Hepatocyte (in vitro differentiated cells): ENCODE data around the gene CTNNA3. TPM values are rescaled to one million over a fixed set of nuclear protein-coding genes. Genes with fewer than 3 reads are reported as not detected.

Source experiments
- DNase-seq: peaks from one replicate; pipeline ENCODE4 v3.0.0-alpha.2; 2016; ENCODE audit warnings: low spot score
- H2AFZ ChIP-seq: fragments of 200-600 bp; sonication (generic); 2 replicates; pipeline ENCODE4 v1.6.0; 2016; ENCODE audit warnings: antibody characterized with exemption, mild to moderate bottlenecking
- H3K27ac ChIP-seq: fragments of 200-600 bp; sonication (generic); 2 replicates; pipeline ENCODE4 v1.5.1; 2016; ENCODE audit warnings: mild to moderate bottlenecking
- H3K27me3 ChIP-seq: fragments of 200-600 bp; sonication (generic); 2 replicates; pipeline ENCODE4 v1.6.1; 2016
- H3K36me3 ChIP-seq: fragments of 200-600 bp; sonication (generic); replicated peaks from 2 replicates; pipeline ENCODE4 v1.5.1; 2016; ENCODE audit warnings: low read depth; ENCODE audit not compliant: insufficient read depth
- H3K4me1 ChIP-seq: fragments of 200-600 bp; sonication (generic); 2 replicates; pipeline ENCODE4 v1.5.1; 2016; ENCODE audit warnings: mild to moderate bottlenecking, moderate library complexity; ENCODE audit not compliant: insufficient read depth
- H3K4me2 ChIP-seq: fragments of 200-600 bp; sonication (generic); 2 replicates; pipeline ENCODE4 v1.6.0; 2016
- H3K4me3 ChIP-seq: fragments of 200-600 bp; sonication (generic); 2 replicates; pipeline ENCODE4 v1.5.1; 2016; ENCODE audit warnings: mild to moderate bottlenecking
- H3K79me2 ChIP-seq: fragments of 200-600 bp; sonication (generic); 2 replicates; pipeline ENCODE4 v1.6.0; 2017; ENCODE audit warnings: mild to moderate bottlenecking
- H3K9me2 ChIP-seq: fragments of 200-600 bp; sonication (generic); replicated peaks from 2 replicates; pipeline ENCODE4 v1.6.0; 2017; ENCODE audit warnings: mild to moderate bottlenecking; ENCODE audit not compliant: insufficient read depth
- H3K9me3 ChIP-seq: fragments of 200-600 bp; sonication (generic); 2 replicates; pipeline ENCODE4 v1.5.1; 2016; ENCODE audit warnings: low read depth, mild to moderate bottlenecking
- H4K20me1 ChIP-seq: fragments of 200-600 bp; sonication (generic); 2 replicates; pipeline ENCODE4 v1.6.0; 2016; ENCODE audit warnings: mild to moderate bottlenecking; ENCODE audit not compliant: insufficient read depth, poor library complexity, severe bottlenecking
- CTCF ChIP-seq: fragments of 200-600 bp; sonication (generic); IDR thresholded peaks from 2 replicates; pipeline ENCODE4 v1.5.1; 2016; ENCODE audit warnings: antibody characterized with exemption, mild to moderate bottlenecking; ENCODE audit not compliant: poor library complexity
- EZH2 ChIP-seq: fragments of 200-600 bp; sonication (generic); IDR thresholded peaks from 2 replicates; pipeline ENCODE4 v1.6.1; 2016; ENCODE audit warnings: antibody characterized with exemption, mild to moderate bottlenecking, borderline replicate concordance
- EZH2phosphoT487 ChIP-seq: fragments of 200-600 bp; sonication (generic); IDR thresholded peaks from one replicate; pipeline ENCODE4 v1.6.1; 2018; ENCODE audit warnings: antibody characterized with exemption, mild to moderate bottlenecking, low read depth, moderate library complexity; ENCODE audit not compliant: unreplicated experiment, severe bottlenecking
- WGBS: methylation state at CpG from one replicate; pipeline ENCODE4 v1.1.6; 2016; ENCODE audit warnings: low lambda C conversion rate; ENCODE audit errors: missing lambda C conversion rate; 5-methylcytosine and 5-hydroxymethylcytosine counted together
- polyA plus RNA-seq: library from polyadenylated mRNA; unstranded; fragments of >200 nt; fragmentation: Nextera tagmentation; extraction: Ambion mirVana; gene quantifications from 2 replicates; pipeline ENCODE4 v1.2.1, GENCODE V29; 2016
- total RNA-seq: library from RNA; depleted of rRNA; stranded (reverse); fragments of >200 nt; gene quantifications from 2 replicates; pipeline ENCODE4 v1.2.3, GENCODE V29; 2014

The CTNNA3 gene
- total and polyA plus RNA-seq, 2 experiments from 2014 or later: 12.9 to 25.9 TPM

- TF ChIP-seq EZH2 (no peak), CTCF (no peak), EZH2phosphoT487 (no peak)
- no peaks in the 10 kb centered on the region for H3K27me3 ChIP-seq
- 94% methylated on average over 20 of the region's 30 CpGs for WGBS
- H4K20me1 ChIP-seq: no peaks in the 10 kb centered on the region
- H3K4me1 ChIP-seq: no peaks in the 10 kb centered on the region
- H2AFZ ChIP-seq: no peak overlapping the region
- no peaks in the 10 kb centered on the region for H3K79me2 ChIP-seq
- DNase-seq: no peak
- H3K4me3 ChIP-seq: no peak overlapping the region
- H3K9me3 ChIP-seq: no peaks in the 10 kb centered on the region
- no peaks in the 10 kb centered on the region for H3K9me2 ChIP-seq
- H3K27ac ChIP-seq: no peak overlapping the region
- H3K4me2 ChIP-seq: no peak overlapping the region
- no peaks in the 10 kb centered on the region for H3K36me3 ChIP-seq
These were observed 1044.5 kb downstream of the CTNNA3 start for GRCh38 chr10:66651308-66652082.

GRCh38 chr10:66649626-66650025 lies 1046.4 kb downstream of the CTNNA3 start:
- no peaks in the 10 kb centered on the region for H3K36me3 ChIP-seq
- WGBS: 89% methylated on average over 3 of the region's 3 CpGs
- H3K79me2 ChIP-seq: no peaks in the 10 kb centered on the region
- no peak overlapping the region for H3K4me2 ChIP-seq
- no peaks in the 10 kb centered on the region for H3K9me2 ChIP-seq
- no peak overlapping the region for H2AFZ ChIP-seq
- DNase-seq: no peak
- H3K27me3 ChIP-seq: no peaks in the 10 kb centered on the region
- H3K4me1 ChIP-seq: no peaks in the 10 kb centered on the region
- H3K27ac ChIP-seq: no peak overlapping the region
- H4K20me1 ChIP-seq: no peaks in the 10 kb centered on the region
- no peak overlapping the region for H3K4me3 ChIP-seq
- TF ChIP-seq CTCF (no peak), EZH2phosphoT487 (no peak), EZH2 (no peak)
- no peaks in the 10 kb centered on the region for H3K9me3 ChIP-seq

- WGBS: 89% methylated on average over 1 of the region's 1 CpG
- Histone ChIP-seq H3K36me3 (no peaks in the 10 kb centered on the region), H3K4me1 (peaks cover 3% of the 10 kb centered on the region), H3K79me2 (no peaks in the 10 kb centered on the region), H3K27me3 (no peaks in the 10 kb centered on the region), H3K4me2 (no peak overlapping the region), H3K9me2 (no peaks in the 10 kb centered on the region), H3K9me3 (no peaks in the 10 kb centered on the region), H4K20me1 (no peaks in the 10 kb centered on the region), H3K27ac (no peak overlapping the region), H3K4me3 (no peak overlapping the region), H2AFZ (no peak overlapping the region)
- TF ChIP-seq EZH2phosphoT487 (no peak), CTCF (no peak), EZH2 (no peak)
- DNase-seq: no peak
These were observed 1053.8 kb downstream of the CTNNA3 start for GRCh38 chr10:66642217-66642616.
